HG03039 (cell line): ENCODE measurements around the gene LRP3.
A peak's percentile ranks its signal among the peaks of the same experiment; 100 is the strongest.
"Not testable (repeated sequence)": the region's sequence is repeated elsewhere in the genome, so short reads cannot be mapped to it uniquely, and the experiment has no call there.

Experiments
- ATAC-seq: cut with Tn5 transposase; IDR thresholded peaks from one replicate; pipeline ENCODE4 v1.9.1; 2021; ENCODE audit warnings: mild to moderate bottlenecking, moderate library complexity; ENCODE audit not compliant: unreplicated experiment

Gene LRP3

GRCh38 chr19:33175886-33176669, 18.1 kb upstream of the LRP3 start:
- no peak for ATAC-seq

GRCh38 chr19:33176670-33177416, 17.3 kb upstream of the LRP3 start:
- ATAC-seq = peak; percentile 77

DNA sequence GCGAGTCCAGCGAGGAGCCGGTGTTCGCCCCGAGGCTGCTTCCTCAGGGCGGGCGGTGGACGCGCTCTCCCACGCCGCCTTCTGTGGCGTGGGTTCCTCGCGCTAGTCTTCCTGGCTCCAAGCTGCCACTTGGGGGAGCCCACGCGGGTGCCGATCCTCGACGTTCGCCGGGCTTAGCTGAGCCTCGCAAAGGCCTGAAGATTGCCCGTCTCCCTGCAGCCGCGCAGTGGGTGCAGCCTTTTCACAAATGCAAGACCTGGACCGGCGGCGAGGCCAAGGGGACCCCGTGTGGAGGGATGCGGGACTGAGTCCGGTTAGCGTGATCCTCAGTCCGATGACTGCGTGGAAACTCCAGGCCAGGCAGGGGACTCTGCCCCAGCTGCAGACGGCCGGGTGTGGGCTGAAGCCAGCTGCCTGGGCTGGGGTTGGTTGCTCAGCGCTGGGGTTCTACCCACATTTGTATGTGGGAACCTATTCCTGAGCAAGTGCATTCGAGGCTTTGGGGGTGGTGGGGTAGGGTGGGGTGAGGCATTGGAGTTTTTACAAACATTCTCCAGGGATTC, 16.6 kb upstream of the LRP3 start:
- peak; percentile 19 for ATAC-seq

DNA sequence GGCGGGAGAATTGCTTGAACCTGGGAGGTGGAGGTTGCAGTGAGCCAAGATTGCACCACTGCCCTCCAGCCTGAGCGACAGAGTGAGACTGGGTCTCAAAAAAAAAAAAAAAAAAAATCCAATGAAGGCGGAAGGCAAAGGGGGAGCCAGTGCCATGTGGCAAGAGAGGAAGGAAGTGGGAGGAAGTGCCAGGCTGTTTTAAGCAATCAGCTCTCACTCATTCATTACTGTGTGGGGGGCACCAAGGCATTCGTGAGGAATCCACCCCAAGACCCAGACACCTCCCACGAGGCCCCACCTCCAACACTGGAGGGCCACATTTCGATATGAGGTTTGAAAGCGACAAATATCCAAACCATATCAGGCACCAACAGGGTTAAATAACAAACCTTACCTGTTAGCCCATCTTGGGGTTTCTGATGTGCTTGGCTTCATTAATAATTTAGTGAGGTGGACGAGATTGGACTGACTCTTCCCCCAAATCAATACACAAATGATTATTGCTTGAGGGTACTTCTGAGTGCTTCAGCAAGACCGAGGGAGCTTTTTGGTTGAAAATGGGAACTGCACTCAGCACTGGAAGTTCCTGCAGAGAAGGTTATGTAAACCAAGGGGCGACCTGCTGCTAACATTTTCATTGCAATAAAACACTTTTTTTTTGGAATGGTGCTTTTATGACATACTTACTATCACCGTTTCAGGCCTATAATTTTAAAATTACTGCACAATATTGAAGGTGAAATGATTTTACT, 7.5 kb upstream of the LRP3 start:
- ATAC-seq = no peak

DNA sequence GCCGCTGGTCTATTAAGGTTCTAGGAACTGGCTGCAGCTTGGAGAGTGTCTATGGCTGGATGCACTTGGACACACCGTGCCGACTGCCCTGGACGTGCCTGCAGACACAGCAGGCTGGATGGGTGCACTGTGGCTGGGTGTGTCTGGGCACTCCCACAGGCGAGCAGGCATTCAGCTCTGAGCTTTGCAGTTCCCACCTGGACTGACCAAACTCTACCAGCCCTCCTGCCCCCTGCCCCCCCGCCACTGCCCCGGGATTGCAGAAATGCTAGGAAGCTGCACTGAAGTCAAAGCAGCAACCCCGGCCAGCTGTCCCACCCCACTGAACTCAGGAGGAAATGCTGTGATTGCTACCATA, 7.0 kb upstream of the LRP3 start:
- no peak for ATAC-seq

GRCh38 chr19:33189453-33189852, 4.7 kb upstream of the LRP3 start:
- ATAC-seq = no peak

DNA sequence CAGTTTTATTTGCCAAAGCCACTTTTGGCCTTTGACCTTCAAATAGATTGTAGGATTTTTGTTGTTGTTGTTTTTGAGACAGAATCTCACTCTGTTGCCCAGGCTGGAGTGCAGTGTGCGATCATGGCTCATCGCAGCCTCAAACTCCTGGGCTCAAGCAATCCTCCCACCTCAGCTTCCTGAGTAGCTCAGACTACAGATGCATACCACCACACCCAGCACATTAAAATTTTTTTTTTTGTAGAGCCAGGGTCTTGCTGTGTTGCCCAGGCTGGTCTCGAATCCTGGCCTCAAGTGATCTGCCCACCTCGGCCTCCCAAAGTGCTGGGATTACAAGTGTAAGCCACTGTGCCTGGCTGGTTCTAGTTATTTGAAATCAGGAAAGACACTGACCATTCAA, 3.0 kb upstream of the LRP3 start:
- not testable (repeated sequence) for ATAC-seq

DNA sequence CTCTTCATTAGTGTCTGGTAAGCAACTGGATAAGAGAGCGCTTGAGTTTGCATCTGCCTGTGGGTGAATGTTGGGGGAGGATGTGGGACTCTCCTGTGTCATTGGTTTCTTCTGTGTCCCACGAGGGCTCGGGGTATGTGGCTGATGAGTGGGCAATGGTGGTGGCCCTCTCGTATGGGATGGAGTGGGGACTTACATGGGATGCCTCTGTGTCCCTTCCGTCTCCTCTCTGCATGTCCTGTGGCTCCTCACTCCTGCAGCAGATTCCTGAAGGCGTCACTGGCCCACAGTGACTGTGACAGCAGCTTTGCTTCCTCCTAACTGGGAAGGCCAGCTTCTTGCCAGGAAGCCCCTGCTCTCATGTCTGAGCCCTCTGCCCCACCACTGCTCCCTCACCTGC, 2.6 kb upstream of the LRP3 start:
- ATAC-seq = no peak

- no peak for ATAC-seq
Measured at GRCh38 chr19:33192010-33192409, 2.1 kb upstream of the LRP3 start.

DNA sequence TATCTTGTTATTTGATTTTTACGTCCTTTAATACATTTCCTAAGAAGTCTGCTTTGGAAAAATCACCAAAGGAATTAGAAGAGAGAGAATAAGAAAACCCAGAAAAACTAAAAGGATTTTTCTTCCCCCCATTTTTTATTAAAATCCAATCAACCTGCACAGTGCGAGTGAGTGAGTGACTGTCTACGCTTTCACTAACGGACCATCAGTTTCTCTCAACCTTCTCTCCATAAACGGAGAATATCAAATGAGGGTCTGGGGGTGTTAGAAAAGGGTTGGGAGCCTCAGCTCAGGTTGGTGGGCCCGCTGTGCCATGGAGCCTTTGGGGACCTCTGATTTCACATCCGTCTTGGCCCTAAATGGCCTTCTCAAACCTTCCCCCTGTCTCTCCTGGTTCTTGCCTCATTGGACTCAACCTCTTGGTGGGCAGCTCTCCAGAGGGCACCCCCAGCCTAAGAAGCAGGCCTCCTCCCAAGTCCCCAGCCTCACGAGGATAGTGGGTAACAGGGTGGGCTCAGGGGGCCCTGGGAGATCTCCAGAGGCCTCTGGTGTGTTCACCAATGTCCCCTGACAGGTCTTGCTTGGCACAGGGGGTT, 763 bp upstream of the LRP3 start:
- ATAC-seq = no peak

- no peak for ATAC-seq
Measured at GRCh38 chr19:33194532-33194885, 379 bp downstream of the LRP3 start.

- no peak for ATAC-seq
Measured at GRCh38 chr19:33194886-33195644, 935 bp downstream of the LRP3 start.

GRCh38 chr19:33195645-33196347, 1.7 kb downstream of the LRP3 start:
- ATAC-seq = no peak

DNA sequence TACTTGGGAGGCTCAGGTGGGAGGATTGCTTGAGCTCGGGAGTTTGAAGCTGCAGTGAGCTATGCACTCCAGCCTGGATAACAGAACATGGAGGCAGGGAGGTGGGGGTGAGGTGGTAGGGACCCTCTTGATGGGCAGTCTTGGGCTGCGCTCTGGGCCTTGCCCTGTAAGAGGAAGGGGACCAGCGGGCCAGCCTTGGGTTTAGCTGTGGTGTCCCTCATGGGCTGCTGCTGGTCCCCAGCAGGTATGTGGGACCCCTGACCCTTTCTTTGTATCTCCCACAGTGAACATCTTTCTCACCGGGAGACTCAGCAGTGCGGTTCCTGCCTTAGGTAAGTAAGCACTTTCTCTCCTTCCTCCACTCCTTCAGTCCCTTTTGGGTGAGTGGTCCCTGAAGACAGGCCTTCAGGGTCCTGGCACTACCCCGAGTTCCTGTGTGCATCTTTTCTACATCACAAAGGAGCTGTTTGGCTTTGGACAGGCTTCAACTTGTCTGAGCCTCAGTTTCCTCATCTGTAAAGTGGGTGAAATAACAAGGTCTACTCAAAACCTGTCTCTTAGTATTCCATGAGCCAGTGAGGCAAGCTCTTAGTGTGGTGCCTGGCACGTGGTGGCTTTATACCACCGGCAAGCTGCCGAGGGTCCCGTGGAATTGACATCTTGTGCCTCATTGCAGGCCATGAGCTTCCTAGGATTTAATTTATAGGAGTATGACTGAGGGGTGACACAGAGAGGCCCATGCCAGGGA, 2.5 kb downstream of the LRP3 start:
- ATAC-seq = no peak

GRCh38 chr19:33197591-33198000, 3.5 kb downstream of the LRP3 start:
- no peak for ATAC-seq

DNA sequence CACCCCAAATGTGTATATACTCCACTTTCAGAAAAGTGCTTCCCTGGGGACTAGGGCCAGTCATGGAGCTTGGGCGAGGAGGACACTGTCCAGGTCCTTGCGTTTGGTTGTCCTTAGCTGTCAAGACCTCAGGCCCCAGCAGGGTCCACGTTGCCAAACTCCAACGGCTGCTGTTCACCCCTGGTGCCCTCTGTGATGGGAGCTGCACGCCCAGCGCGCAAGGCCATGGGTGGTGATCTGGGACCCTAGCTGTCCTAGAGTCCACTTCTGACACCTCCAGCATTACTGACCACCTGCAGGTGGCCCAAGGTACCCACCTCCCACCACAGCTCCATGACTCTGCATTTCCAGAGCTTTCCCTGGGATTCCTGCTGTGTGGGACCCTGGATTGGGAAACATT, 4.0 kb downstream of the LRP3 start:
- ATAC-seq = no peak

DNA sequence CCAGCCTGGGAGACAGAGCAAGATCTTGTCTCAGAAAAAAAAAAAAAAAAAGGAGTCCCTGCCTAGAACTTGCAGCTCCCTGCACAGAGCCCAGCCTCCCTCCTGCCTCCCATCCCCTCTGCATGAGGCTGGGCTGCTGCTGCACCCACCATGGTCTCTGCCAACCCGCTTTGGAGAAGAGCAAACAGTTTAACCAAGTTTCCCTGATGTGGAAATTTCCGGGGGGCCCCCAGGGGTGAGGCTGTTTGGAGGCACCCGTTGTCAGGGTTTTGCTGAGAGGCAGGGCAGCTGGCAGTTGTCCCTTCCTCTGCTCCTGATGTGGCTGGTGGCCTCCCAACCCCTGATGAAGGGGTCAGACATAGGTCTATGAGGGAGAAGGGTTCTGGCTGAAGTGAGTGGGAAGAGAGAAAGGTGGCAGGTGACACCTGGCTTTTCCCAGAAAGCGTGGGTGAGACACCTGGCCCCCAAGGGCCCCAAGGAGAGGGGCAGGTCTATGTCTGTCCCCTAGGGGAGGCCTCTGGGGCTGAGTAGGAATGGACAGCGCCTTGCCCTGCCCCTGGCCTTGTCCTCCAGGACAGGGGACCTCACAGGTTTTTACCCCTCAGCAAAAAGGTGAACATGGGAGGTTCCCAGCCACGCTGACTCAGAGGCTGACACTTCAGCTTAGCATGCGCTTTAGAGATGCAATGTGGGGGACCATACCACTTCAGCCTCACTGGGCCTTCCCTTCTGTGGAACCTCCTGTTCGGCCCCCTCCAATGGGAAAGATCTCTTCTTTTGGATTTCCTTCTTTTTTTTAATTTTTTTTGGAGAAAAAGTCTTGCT, 5.5 kb downstream of the LRP3 start:
- ATAC-seq = no peak

- no peak for ATAC-seq
Measured at GRCh38 chr19:33201473-33201872, 7.3 kb downstream of the LRP3 start.
